Stimulated activated effector memory CD8-positive, alpha-beta T cell treated with anti-CD3 and anti-CD28 coated beads, Interleukin-12 subunit alpha, Interleukin-12 subunit beta, amount 100 ng/mL, for 72 hours (primary cell): ENCODE measurements around the gene HYAL1.
A peak's percentile ranks its signal among the peaks of the same experiment; 100 is the strongest.
"Not testable (repeated sequence)": the region's sequence is repeated elsewhere in the genome, so short reads cannot be mapped to it uniquely, and the experiment has no call there.

Experiments
- ATAC-seq: fragments of 150-1000 bp; cut with Tn5 transposase; 2 replicates; pipeline ENCODE4 v1.10.0; 2021
- DNase-seq, 2 donors: peaks; one replicate each; pipeline ENCODE4 v3.0.0; 2021 to 2022; ENCODE audit warnings: low spot score in 2 of 2
- H3K27ac Mint-ChIP-seq: one replicate; pipeline ENCODE4 v1.8.0; 2022; ENCODE audit warnings: mild to moderate bottlenecking, mixed read lengths
- H3K36me3 Mint-ChIP-seq: one replicate; pipeline ENCODE4 v1.8.0; 2022; ENCODE audit warnings: mild to moderate bottlenecking, mixed read lengths
- H3K4me1 Mint-ChIP-seq: one replicate; pipeline ENCODE4 v1.8.0; 2022; ENCODE audit warnings: mixed read lengths
- H3K4me3 Mint-ChIP-seq: one replicate; pipeline ENCODE4 v1.8.0; 2022; ENCODE audit warnings: mild to moderate bottlenecking, mixed read lengths
- H3K9me3 Mint-ChIP-seq: one replicate; pipeline ENCODE4 v1.8.0; 2022; ENCODE audit warnings: mixed read lengths

The HYAL1 gene

DNA sequence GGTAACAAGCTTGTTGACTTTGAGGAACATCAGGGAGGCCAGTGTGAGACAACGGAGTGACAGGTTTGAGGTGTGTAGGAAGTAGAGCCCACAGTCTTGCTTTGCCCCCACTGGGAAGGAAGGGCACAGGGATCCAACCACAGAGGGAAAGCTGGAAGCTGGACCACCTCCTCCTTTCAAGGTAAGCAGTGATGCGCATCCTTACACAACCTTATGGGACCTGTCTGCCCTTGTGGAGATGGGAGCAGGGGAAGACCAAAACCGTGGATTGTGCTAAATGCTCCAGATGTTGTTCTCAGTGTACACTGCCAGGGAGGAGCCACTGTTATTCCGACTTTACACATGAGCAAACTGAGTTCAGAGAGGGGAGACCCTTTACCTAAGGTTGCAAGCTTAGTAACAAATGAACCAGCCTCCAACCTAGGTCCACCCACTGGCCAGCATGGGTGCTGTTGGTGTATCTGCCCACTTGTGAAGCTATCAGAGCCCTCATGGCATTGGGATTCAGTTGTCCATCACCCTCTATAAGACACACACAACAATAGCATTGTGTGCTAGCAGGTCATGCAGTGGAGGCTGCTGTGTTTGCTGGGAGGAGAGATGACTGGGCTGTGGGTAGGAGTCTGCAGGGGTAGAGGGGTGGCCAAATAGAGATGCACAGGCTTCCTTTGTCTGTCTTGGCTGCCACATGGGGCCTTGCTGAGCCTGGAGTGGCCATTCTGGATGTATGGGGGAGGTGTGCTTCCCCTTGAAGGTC lies 25.1 kb downstream of the HYAL1 start:
- Mint-ChIP-seq H3K27ac (peak overlapping the region; percentile 18), H3K9me3 (no peaks in the 10 kb centered on the region), H3K4me3 (no peak overlapping the region), H3K36me3 (peaks cover 6% of the 10 kb centered on the region), H3K4me1 (peaks cover 26% of the 10 kb centered on the region)
- DNase-seq: no peak
- no peak for ATAC-seq

DNA sequence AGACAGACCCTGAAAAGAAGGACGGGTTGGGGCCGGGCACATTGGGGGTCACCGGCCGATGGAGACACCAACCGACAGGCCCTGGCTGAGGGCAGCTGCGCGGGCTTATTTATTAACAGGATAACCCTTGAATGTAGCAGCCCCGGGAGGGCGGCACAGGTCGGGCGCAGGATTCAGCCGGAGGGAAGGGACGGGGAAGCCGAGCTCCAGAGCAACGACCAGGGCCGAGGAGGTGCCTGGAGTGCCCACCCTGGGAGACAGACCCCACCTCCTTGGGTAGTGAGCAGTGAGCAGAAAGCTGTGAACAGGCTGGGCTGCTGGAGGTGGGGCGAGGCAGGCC lies 26.6 kb downstream of the HYAL1 start:
- ATAC-seq (no peak), DNase-seq (no peak)
- Mint-ChIP-seq H3K36me3 (peaks cover 6% of the 10 kb centered on the region), H3K4me3 (no peak overlapping the region), H3K4me1 (peaks cover 34% of the 10 kb centered on the region), H3K9me3 (no peaks in the 10 kb centered on the region), H3K27ac (no peak overlapping the region)

DNA sequence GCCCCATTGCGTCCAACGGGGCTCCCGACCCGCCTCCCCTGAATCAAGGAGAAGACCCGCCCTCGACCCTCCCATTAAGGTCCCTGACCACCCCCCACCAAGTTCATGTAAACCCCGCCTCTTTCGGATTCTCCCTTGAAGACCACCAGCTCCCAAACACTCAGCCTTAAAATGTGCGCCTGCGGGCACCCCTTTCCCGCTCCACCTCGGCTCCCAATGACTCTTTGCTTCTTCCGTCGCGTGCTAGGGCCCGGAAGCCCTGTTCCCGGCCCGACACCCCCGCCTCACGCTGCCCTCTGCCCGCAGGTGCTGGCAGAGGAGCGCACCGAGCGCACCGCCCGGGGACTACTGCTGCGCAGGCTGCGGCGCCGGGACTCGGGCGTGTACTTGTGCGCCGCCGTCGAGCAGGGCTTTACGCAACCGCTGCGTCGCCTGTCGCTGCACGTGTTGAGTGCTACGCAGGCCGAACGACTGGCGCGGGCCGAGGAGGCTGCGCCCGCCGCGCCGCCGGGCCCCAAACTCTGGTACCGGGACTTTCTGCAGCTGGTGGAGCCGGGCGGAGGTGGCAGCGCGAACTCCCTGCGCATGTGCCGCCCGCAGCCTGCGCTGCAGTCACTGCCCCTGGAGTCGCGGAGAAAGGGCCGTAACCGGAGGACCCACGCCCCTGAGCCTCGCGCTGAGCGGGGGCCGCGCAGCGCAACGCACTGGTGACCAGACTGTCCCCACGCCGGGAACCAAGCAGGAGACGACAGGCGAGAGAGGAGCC lies 27.2 kb downstream of the HYAL1 start:
- DNase-seq (no peak), ATAC-seq (no peak)
- Mint-ChIP-seq H3K9me3 (no peaks in the 10 kb centered on the region), H3K27ac (no peak overlapping the region), H3K36me3 (peaks cover 6% of the 10 kb centered on the region), H3K4me3 (peak overlapping the region; percentile 83), H3K4me1 (peaks cover 38% of the 10 kb centered on the region)

DNA sequence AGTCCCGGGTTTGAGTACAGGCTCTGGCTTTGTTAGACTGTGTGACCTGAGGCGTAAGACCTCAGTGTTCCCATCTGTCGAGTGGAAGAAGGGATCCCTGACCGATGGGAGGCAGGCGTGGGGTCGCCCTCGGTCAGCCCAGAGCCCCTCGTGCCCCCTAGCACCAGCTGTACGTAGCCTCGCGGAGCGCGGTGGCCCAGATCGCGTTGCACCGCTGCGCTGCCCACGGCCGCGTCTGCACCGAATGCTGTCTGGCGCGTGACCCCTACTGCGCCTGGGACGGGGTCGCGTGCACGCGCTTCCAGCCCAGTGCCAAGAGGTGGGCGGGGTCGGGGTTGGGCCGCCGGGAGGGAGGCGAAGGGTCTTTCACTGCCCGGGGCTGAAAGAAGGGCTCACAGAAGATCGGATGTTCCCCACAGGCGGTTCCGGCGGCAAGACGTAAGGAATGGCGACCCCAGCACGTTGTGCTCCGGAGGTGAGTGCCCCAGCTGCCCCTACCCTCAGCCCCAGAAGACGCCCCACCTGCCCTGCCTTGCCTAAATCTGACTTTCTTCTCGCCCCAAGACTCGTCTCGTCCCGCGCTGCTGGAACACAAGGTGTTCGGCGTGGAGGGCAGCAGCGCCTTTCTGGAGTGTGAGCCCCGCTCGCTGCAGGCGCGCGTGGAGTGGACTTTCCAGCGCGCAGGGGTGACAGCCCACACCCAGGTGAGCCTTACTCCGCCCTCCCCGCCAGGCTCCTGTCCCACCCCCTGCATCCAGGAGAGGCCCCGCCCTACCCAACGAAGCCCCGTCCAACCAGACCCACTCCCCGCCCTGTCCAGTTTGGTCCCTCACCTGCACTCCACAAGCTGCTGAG lies 28.0 kb downstream of the HYAL1 start:
- peak overlapping the region; percentile 83 for H3K4me3 Mint-ChIP-seq
- no peaks in the 10 kb centered on the region for H3K9me3 Mint-ChIP-seq
- H3K27ac Mint-ChIP-seq: no peak overlapping the region

DNA sequence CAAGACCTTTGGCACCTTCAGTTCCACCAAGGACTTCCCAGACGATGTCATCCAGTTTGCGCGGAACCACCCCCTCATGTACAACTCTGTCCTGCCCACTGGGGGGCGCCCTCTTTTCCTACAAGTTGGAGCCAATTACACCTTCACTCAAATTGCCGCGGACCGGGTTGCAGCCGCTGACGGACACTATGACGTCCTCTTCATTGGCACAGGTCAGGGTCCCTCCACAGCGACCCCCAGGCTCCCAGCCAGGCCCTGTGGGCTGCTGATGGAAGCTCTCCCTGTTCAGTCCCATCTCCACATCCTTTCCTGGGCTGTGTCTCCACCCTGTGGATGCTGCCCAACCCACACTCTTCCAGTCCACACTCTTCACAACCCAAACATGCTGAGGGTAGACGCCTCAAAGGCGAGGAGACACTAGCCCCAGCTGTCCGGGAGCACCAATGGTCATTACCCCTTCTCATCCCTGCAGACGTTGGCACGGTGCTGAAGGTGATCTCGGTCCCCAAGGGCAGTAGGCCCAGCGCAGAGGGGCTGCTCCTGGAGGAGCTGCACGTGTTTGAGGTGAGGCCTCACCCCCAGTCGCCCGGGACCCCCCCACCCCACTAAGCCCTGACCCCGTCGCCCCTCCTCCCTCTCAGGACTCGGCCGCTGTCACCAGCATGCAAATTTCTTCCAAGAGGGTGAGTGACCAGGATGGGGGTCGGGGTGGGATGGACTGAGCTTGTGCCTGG lies 28.8 kb downstream of the HYAL1 start:
- H3K4me1 Mint-ChIP-seq: peaks cover 38% of the 10 kb centered on the region

More for the DNA sequence above, 28.0 kb downstream of the HYAL1 start:
- H3K36me3 Mint-ChIP-seq: peaks cover 6% of the 10 kb centered on the region
- DNase-seq (no peak), ATAC-seq (no peak)
- peaks cover 38% of the 10 kb centered on the region for H3K4me1 Mint-ChIP-seq

DNA sequence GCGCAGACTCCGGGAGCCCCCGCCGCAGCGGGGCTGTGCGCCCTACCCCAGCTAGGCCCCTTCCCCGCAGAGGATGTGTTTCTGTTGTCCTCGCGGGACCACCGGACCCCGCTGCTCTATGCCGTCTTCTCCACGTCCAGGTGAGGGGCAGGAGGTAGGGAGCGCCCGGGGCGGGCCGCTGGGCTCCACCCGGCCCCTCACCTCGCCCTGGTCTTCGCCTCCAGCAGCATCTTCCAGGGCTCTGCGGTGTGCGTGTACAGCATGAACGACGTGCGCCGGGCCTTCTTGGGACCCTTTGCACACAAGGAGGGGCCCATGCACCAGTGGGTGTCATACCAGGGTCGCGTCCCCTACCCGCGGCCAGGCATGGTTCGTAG lies 29.7 kb downstream of the HYAL1 start:
- no peak for ATAC-seq
- peaks cover 38% of the 10 kb centered on the region for H3K4me1 Mint-ChIP-seq
- no peaks in the 10 kb centered on the region for H3K9me3 Mint-ChIP-seq
- peak overlapping the region; percentile 83 for H3K4me3 Mint-ChIP-seq
- peaks cover 6% of the 10 kb centered on the region for H3K36me3 Mint-ChIP-seq
- no peak overlapping the region for H3K27ac Mint-ChIP-seq
- DNase-seq: no peak

More for the DNA sequence above, 28.8 kb downstream of the HYAL1 start:
- Mint-ChIP-seq H3K4me3 (peak overlapping the region; percentile 83), H3K9me3 (no peaks in the 10 kb centered on the region), H3K36me3 (peaks cover 6% of the 10 kb centered on the region), H3K27ac (peak overlapping the region; percentile 53)
- peak; percentile 46 for ATAC-seq
- peak; percentile 70 to 89 for DNase-seq

DNA sequence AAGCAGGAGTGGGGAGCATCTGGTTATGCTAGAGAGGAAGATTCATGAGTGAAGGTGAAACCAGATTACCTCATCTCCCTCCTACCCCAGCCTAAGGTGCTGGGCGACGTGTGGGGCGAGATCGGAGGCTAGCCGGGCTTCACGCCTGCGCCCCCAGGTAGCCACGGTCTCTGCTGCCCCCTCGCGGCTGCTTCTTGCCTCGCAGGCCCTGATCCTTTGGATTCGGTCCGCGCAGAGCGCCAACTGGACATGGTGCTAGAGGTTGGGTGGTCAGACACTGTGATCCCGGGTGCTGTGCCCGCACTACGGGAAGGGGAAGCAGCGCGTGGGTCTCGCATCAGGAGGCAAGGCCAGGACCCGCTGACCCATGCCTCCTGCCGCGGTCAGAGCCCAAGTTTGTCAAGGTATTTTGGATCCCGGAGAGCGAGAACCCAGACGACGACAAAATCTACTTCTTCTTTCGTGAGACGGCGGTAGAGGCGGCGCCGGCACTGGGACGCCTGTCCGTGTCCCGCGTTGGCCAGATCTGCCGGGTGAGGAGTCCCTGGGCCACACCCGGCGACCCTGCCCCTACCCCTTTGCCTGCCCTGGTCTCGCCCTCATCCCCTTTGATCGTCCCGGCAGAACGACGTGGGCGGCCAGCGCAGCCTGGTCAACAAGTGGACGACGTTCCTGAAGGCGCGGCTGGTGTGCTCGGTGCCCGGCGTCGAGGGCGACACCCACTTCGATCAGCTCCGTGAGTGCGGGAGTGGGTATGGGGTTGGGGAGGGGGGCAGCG lies 30.3 kb downstream of the HYAL1 start:
- Mint-ChIP-seq H3K36me3 (peaks cover 6% of the 10 kb centered on the region), H3K4me3 (peak overlapping the region; percentile 83), H3K27ac (peak overlapping the region; percentile 91), H3K9me3 (no peaks in the 10 kb centered on the region), H3K4me1 (peaks cover 38% of the 10 kb centered on the region)
- DNase-seq (peak; percentile 98), ATAC-seq (peak; percentile 94)

DNA sequence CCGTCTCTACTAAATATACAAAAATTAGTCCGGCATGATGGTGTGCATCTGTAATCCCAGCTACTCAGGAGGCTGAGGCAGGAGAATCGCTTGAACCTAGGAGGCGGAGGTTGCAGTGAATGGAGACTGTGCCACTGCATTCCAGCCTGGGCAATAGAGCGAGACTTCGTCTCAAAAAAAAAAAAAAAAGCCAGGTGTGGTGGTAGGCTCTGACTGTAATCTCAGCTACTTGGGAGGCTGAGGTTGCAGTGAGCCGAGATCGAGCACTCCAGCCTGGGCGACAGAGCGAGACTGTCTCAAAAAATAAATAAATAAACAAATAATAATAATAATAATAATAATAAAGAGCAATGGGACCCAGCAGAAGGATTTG lies 30.9 kb downstream of the HYAL1 start:
- not testable (repeated sequence) for ATAC-seq, DNase-seq, H3K9me3 Mint-ChIP-seq, H3K36me3 Mint-ChIP-seq
- Mint-ChIP-seq H3K4me1 (peaks cover 38% of the 10 kb centered on the region), H3K27ac (peak overlapping the region; percentile 91), H3K4me3 (peak overlapping the region; percentile 83)

DNA sequence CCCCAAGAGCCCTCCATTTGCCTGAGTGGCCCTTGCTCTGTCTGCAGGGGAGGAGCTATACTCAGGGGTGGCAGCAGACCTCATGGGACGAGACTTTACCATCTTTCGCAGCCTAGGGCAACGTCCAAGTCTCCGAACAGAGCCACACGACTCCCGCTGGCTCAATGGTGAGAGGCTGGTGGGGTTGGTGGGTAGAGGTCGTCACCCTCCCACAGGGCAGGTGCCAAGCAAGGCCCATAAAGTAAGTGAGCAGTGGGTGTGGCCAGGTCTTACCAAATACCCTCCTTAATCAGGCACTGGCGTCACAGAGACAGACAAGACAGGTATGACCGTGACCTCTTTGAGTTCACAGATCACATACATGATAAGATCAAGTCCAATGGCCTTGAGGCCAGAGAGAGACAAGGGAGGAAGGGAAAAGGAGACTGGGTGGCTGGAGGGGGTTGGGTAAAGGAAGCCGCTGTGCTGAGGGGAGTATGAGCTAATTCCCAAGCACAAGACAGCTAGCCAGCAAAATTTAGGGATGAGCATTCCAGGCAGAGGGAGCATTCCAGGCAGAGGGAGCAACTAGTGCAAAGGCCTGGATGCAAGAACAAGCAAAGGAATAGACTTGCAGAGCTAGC lies 31.9 kb downstream of the HYAL1 start:
- Mint-ChIP-seq H3K36me3 (peaks cover 6% of the 10 kb centered on the region), H3K27ac (peak overlapping the region; percentile 13), H3K4me3 (no peak overlapping the region), H3K4me1 (peaks cover 38% of the 10 kb centered on the region), H3K9me3 (no peaks in the 10 kb centered on the region)
- ATAC-seq: no peak
- no peak for DNase-seq

DNA sequence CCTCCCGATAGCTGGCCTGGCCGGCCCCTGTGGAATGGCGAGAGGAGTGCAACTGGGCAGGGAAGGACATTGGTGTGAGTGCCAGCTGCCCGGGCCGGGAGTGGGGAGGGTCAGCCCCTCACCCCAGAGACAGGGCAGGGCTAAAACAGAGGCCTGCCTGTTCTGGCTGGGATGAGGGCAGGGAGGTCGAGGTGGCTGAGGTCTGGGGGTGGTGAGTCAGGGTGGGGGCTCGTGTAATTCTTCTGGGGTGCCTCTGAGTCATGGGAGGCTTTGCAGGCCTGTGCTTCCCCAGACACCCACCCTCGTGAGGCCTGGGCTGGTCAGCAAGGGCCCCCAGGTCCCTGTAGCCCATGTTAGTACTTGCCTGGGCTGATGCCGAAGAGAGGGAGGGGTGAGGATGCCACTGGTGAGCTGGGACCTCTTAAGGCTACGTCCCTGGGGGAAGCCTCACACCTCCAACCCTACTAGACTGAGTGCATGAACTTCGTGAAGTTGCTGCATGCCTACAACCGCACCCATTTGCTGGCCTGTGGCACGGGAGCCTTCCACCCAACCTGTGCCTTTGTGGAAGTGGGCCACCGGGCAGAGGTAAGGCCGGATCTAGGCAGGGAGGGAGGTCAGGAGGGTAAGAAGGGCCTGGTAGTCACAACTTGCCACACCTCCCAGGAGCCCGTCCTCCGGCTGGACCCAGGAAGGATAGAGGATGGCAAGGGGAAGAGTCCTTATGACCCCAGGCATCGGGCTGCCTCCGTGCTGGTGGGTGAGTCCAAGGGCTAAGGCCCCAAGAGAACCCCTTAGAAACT lies 32.8 kb downstream of the HYAL1 start:
- no peak overlapping the region for H3K27ac Mint-ChIP-seq
- DNase-seq (no peak), ATAC-seq (no peak)
- no peak overlapping the region for H3K4me3 Mint-ChIP-seq
- peaks cover 6% of the 10 kb centered on the region for H3K36me3 Mint-ChIP-seq
- H3K4me1 Mint-ChIP-seq: peaks cover 32% of the 10 kb centered on the region
- H3K9me3 Mint-ChIP-seq: no peaks in the 10 kb centered on the region

DNA sequence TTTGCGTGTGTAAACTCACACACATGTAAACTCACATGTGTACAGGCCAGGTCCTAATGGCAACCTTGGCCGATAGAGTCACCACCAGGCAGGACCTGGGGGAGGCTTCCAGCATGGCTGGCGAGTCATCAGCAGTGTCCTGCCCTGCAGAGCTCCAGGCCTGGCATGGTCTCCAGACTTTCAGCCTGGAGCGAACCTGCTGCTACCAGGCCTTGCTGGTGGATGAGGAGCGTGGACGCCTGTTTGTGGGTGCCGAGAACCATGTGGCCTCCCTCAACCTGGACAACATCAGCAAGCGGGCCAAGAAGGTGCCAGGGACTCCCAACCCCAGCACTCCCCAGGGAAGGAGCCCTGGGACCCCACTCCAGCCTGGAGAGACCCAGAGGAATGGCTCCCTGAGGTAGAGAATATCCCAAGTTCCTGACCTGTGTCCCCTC lies 33.4 kb downstream of the HYAL1 start:
- ATAC-seq (no peak), DNase-seq (no peak)
- H3K4me3 Mint-ChIP-seq: no peak overlapping the region
- no peak overlapping the region for H3K27ac Mint-ChIP-seq
- H3K36me3 Mint-ChIP-seq: peaks cover 6% of the 10 kb centered on the region
- H3K9me3 Mint-ChIP-seq: no peaks in the 10 kb centered on the region
- H3K4me1 Mint-ChIP-seq: peaks cover 26% of the 10 kb centered on the region

DNA sequence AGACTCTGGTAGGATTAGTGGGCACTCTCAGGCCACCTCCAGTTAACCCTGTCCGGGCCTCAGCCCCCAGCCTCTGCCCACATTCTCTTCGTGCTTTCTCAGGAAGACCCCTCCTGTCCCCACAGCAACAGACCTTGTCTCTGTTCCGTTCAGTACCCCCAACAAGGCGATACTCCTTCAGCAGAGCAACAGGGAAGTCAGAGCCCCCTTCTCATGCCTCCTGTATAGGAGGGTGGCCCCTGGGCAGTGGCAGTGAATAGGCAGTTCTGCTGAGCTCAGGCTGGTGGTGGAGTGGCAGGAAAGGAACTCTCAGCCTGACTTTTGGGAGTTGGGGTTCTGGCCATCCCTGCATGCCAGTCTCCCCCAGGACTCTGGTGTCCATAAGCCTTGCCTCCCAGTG lies 33.9 kb downstream of the HYAL1 start:
- Mint-ChIP-seq H3K4me3 (no peak overlapping the region), H3K36me3 (peaks cover 6% of the 10 kb centered on the region), H3K27ac (no peak overlapping the region), H3K9me3 (no peaks in the 10 kb centered on the region), H3K4me1 (peaks cover 20% of the 10 kb centered on the region)
- ATAC-seq (no peak), DNase-seq (no peak)

DNA sequence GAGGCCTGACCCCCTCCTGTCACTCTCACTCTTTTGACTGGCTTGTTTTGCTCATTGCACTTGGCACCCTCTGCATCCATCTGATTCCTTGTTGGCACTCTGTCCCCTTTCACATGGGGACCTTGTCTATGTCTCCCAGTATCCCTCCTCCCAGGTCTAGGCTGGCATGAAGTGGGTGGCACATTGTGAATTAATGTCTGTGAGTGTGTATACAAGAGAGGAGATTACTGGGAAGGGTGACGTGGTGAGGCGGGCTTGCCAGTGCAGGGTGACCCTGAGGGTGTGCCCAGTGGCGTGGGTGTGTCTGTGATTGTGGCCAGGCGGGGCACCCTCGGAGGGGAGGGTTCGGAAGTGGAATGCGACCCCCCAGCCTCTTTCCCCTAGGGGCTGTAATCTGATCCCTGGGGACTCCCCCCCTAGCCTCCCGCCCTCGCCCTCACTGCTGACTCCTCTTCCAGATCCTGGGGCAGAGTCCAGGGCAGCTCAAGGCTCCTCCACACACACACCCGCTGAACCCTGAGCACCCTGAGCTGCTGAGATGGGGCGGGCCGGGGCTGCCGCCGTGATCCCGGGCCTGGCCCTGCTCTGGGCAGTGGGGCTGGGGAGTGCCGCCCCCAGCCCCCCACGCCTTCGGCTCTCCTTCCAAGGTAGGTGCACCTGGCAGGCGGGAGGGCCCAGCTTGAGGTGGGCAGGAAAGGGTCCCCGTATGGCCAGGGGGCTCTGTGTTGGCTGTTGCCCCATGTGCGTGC lies 34.5 kb downstream of the HYAL1 start, which contains the start of gene SEMA3B:
Gene SEMA3B (plus strand): TSS at position 445 of the 749 bp plus-strand sequence. CDS start 94 bp downstream, at position 539.
- ATAC-seq (no peak), DNase-seq (no peak)
- Mint-ChIP-seq H3K4me1 (peaks cover 15% of the 10 kb centered on the region), H3K9me3 (no peaks in the 10 kb centered on the region), H3K4me3 (no peak within 1 kb of the TSS), H3K36me3 (peaks cover 4% of the 10 kb centered on the region), H3K27ac (no peak within 1 kb of the TSS)
